ENCODE data around the gene SMPD1.

SMPD1 gene

DNA sequence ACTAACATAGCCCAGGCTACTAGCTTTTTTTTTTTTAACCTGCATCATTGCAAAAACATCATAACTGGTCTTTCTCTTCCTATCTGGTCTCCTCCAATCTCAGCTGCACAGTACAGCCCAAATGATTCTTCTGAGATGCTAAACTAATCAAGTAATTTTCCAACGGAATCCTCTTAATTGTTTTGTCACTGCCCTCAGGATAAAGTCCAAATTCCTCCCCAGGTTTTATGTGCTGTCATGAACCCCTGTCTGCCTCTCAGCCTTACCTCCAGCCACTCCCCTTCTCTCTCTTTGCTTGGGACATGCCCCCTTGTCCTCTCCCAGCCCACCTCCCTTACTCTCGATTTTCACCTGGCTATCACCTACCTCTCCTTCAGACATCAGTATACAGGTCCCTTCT is 16.1 kb downstream of the SMPD1 start:
- no peak for DNase-seq (ENCODE audit: low spot score in 2 of 2)
- Mint-ChIP-seq H3K4me1 (peaks cover 59% of the 10 kb centered on the region), H3K27me3 (no peaks in the 10 kb centered on the region), H3K4me3 (peak overlapping the region; percentile 29), H3K27ac (ENCODE audit: low read depth) (peak overlapping the region; percentile 54), H3K9me3 (no peaks in the 10 kb centered on the region), H3K36me3 (ENCODE audit: insufficient read depth) (peaks cover 21% of the 10 kb centered on the region)
- ATAC-seq (replicated peaks; ENCODE audit: extremely low read depth, poor library complexity, severe bottlenecking), result no peak

DNA sequence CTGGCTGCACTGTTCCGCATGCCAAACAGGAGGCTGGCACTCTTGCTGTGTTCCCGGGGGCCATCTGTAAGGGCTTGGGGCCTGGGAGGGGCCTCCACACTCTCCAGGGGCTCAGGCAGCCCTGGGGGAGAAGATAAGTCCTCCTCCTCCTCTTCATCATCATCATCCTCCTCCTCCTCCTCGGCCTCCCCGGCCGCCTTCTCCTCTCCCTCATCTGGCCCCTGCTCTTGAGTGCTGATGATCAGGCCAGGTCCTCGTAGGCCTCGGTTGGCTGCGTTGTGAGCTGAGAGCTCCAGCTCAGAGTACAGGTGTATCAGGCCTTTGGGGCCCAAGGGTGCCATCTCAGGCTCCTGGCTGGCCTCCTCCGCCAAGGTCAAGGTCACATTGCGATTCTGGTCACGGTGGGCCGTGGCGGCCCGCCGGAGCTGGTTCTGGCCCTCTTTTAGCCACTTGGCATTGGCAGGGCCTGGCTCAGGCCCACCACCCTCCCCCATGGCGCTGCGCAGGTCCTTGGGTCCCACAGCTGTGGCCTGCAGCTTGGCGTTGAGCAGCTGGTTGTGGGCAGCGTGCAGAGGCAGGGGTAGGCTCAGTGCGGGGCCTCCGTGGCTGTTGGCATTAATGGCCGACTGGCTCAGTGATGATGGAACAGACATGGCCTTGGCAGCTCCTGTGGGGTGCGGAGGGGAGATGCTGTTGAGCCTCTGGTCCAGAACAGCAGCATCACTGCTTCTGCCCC is 20.6 kb downstream of the SMPD1 start:
- no peaks in the 10 kb centered on the region for H3K27me3 Mint-ChIP-seq
- peaks cover 32% of the 10 kb centered on the region for H3K4me1 Mint-ChIP-seq
- H3K4me3 Mint-ChIP-seq, result no peak overlapping the region
- ATAC-seq (replicated peaks; ENCODE audit: extremely low read depth, poor library complexity, severe bottlenecking) (no peak), DNase-seq (ENCODE audit: low spot score in 2 of 2) (no peak)
- H3K36me3 Mint-ChIP-seq (ENCODE audit: insufficient read depth), result peaks cover 12% of the 10 kb centered on the region
- H3K9me3 Mint-ChIP-seq, result no peaks in the 10 kb centered on the region
- H3K27ac Mint-ChIP-seq (ENCODE audit: low read depth), result no peak overlapping the region

DNA sequence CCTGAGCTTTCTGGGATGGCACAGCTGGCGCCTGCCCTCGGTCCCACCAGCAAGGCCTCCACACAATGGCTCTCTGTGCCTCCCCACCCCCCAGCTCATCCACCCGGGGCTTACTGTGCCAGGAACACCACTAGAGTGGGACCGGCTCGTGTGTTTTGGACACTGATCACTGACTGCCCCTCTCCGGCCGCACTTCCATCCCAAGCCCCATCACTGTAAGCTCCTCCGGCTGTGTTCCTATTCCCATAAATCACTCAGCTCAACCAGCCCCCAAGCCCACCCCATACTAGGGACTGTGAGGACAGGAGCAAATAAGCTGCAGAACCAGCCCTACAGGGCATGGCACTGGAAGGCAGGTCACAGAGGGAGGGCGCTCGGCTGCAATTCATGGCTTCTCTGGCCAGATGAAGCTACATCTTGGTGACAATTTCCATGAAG is 21.3 kb downstream of the SMPD1 start:
- DNase-seq (ENCODE audit: low spot score in 2 of 2) (no peak), ATAC-seq (replicated peaks; ENCODE audit: extremely low read depth, poor library complexity, severe bottlenecking) (no peak)
- H3K36me3 Mint-ChIP-seq (ENCODE audit: insufficient read depth), result peaks cover 12% of the 10 kb centered on the region
- H3K4me3 Mint-ChIP-seq, result no peak overlapping the region
- no peaks in the 10 kb centered on the region for H3K9me3 Mint-ChIP-seq
- no peaks in the 10 kb centered on the region for H3K27me3 Mint-ChIP-seq
- peaks cover 25% of the 10 kb centered on the region for H3K4me1 Mint-ChIP-seq
- no peak overlapping the region for H3K27ac Mint-ChIP-seq (ENCODE audit: low read depth)

DNA sequence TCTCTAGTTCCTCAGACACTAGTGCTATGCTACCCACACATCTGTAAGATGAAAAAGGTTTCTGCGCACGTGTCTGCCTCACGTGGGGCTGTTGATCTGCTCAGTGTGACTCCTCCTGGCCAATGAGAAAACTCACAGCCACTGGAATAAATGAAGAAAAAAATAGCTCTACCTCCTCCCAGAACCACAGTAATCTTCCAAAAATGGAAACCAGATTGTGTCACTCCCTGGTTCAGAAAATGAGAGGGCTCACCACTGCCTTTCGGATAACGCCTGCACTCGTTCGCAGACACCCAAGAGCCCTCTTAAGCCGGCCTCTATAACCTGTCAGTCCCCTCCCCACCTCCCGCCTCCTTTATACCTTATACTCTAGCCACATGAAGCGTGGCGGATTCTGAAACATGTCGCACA is 23.5 kb downstream of the SMPD1 start:
- Mint-ChIP-seq H3K9me3 (no peaks in the 10 kb centered on the region), H3K4me1 (peaks cover 10% of the 10 kb centered on the region), H3K4me3 (no peak overlapping the region), H3K36me3 (ENCODE audit: insufficient read depth) (peaks cover 4% of the 10 kb centered on the region), H3K27ac (ENCODE audit: low read depth) (no peak overlapping the region), H3K27me3 (no peaks in the 10 kb centered on the region)
- ATAC-seq (replicated peaks; ENCODE audit: extremely low read depth, poor library complexity, severe bottlenecking) (peak; percentile 48), DNase-seq (ENCODE audit: low spot score in 2 of 2) (no peak)

DNA sequence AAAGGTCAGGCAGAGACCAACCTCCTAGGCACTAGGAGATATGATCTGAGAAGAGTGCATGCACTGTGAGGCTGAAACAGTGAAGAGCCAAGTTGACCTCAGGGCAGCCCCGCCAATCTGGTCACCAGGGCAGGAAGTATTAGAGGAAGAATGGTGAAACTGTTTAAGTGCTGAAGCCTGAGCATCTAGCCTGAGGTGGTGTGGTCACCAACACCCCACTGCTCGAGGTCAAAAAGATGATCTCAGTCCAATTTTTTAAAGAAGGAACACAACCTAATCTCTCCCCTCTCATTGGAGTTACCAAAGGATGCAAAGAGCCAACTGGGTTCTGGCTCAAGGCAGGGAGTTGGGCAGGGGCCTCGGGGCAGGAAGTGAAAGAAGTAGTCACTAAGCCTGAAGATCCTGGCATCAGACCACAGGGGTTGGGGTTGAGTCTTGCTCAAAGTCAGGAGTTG is 24.6 kb downstream of the SMPD1 start:
- DNase-seq (ENCODE audit: low spot score in 2 of 2), result no peak
- Mint-ChIP-seq H3K27ac (ENCODE audit: low read depth) (no peak overlapping the region), H3K4me3 (no peak overlapping the region), H3K4me1 (peaks cover 15% of the 10 kb centered on the region), H3K27me3 (no peaks in the 10 kb centered on the region), H3K9me3 (no peaks in the 10 kb centered on the region), H3K36me3 (ENCODE audit: insufficient read depth) (peaks cover 2% of the 10 kb centered on the region)
- no peak for ATAC-seq (replicated peaks; ENCODE audit: extremely low read depth, poor library complexity, severe bottlenecking)

DNA sequence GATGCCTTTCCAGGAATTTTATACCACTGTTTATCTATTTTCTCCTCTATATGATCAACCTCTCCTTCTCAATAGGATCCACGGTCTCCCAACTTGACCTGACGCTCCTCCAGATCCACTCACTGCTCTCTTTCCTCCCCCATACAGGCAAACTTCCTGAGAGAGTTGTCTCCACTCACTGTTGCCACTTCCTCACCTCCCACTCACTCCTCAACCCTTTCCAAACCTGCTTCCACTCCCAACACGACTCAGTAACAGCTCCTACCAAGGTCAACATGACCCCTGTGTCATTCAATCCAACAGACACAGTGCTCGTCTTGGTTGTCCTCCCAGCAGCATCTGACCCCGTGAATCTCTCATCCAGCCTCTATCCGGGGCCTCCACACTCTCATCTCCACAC is 25.5 kb downstream of the SMPD1 start:
- H3K27ac Mint-ChIP-seq (ENCODE audit: low read depth), result no peak overlapping the region
- peaks cover 2% of the 10 kb centered on the region for H3K27me3 Mint-ChIP-seq
- no peak for DNase-seq (ENCODE audit: low spot score in 2 of 2)
- no peaks in the 10 kb centered on the region for H3K36me3 Mint-ChIP-seq (ENCODE audit: insufficient read depth)
- ATAC-seq (replicated peaks; ENCODE audit: extremely low read depth, poor library complexity, severe bottlenecking), result no peak
- no peak overlapping the region for H3K4me3 Mint-ChIP-seq
- H3K4me1 Mint-ChIP-seq, result peaks cover 15% of the 10 kb centered on the region
- no peaks in the 10 kb centered on the region for H3K9me3 Mint-ChIP-seq

DNA sequence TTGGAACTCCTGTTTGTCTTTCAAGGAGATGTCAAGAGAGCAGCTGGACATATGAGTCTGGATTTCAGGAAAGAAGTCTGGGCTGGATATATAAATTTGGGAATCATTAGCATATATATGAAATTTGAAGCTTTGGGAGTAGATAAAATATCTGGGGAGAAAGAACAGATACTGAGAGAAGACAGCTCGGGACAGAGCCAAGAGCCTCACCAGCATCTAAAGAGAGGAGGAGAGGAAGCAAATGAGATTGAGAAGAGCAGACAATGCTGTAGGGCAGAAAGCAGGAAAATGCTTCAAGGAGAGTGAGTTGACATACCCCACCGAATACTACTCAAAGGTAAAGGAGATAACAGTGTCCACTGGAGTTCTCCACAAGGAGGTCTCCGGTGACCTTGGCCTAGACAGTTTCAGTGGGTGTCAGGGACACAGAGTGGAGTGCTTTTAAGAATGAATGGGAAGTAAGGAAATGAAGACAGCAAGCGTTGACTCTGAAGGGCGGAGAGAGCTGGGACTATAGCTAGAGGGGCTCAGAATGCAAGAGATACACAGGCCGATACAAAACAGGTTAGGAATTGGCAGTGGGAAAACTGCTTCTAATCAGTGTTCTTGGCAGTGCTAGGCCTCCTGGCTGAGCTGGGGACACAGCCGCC is 27.8 kb downstream of the SMPD1 start:
- peaks cover 22% of the 10 kb centered on the region for H3K27me3 Mint-ChIP-seq
- no peaks in the 10 kb centered on the region for H3K9me3 Mint-ChIP-seq
- no peak for DNase-seq (ENCODE audit: low spot score in 2 of 2)
- ATAC-seq (replicated peaks; ENCODE audit: extremely low read depth, poor library complexity, severe bottlenecking), result no peak
- no peak overlapping the region for H3K4me3 Mint-ChIP-seq
- H3K27ac Mint-ChIP-seq (ENCODE audit: low read depth), result no peak overlapping the region
- no peaks in the 10 kb centered on the region for H3K36me3 Mint-ChIP-seq (ENCODE audit: insufficient read depth)
- peaks cover 8% of the 10 kb centered on the region for H3K4me1 Mint-ChIP-seq

DNA sequence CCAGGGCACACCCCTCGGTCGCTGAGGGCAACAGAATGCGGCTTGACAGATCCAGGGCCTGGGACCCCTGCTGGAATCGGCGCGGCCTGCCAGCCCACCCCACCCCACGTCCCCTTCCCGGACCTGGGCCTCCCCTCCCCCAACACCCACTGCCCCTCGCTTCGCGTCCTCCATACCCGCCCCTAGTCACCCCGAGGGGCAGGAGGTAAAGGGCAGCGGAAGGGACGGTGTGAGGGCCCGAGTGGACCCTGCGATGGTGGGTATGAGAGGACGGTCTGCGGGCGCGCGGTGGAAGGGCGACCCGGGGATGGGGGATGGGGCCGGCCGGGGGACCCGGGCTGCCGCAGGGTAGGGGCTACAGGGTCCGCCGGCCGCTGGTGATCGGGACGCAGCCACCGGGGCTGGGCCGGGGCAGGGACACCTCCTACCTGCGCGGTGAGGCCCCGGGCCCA is 28.3 kb downstream of the SMPD1 start:
- Mint-ChIP-seq H3K4me1 (peaks cover 5% of the 10 kb centered on the region), H3K4me3 (no peak overlapping the region), H3K27ac (ENCODE audit: low read depth) (no peak overlapping the region), H3K36me3 (ENCODE audit: insufficient read depth) (no peaks in the 10 kb centered on the region), H3K27me3 (peaks cover 27% of the 10 kb centered on the region), H3K9me3 (no peaks in the 10 kb centered on the region)
- peak; percentile 21 for ATAC-seq (replicated peaks; ENCODE audit: extremely low read depth, poor library complexity, severe bottlenecking)
- no peak for DNase-seq (ENCODE audit: low spot score in 2 of 2)

DNA sequence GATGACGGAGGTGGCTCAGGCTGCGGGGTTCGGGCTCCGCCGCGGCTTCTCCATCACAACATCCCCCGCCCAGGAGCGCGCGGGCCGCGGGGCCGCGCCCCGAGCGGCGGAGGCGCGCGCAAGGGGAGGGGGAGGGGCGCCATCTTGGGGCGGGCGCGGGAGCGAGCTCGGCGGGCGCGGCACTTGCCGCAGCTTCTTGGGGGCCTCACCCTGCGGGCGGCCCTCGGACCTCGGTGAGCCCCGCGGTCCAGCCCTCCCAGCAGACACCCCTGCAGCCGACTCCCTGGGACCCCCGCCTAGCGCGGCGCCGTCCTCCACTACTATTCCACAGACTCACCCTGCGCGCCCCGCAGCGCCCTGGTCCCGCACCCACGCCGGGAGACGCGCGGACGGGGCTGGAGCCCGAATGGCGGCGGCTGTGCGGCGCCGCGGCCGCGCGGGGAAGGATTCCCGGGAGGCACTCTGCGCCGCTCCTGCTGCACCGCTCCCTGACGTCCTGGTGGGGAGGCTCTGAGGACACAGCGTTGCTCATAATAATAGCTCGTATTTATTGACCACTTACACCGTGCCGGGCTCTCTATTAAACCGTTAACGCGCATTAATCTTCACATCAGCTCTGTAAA is 28.8 kb downstream of the SMPD1 start, which contains the start of gene APBB1:
Gene APBB1, minus strand, starts transcription at position 86 of the 623 bp plus-strand sequence. CDS start 7,747 bp downstream, outside the sequence.
- H3K4me3 Mint-ChIP-seq, result no peak within 1 kb of the TSS
- peak; percentile 79 for ATAC-seq (replicated peaks; ENCODE audit: extremely low read depth, poor library complexity, severe bottlenecking)
- DNase-seq (ENCODE audit: low spot score in 2 of 2), result peak; percentile 51 to 57
- H3K9me3 Mint-ChIP-seq, result no peaks in the 10 kb centered on the region
- no peaks in the 10 kb centered on the region for H3K36me3 Mint-ChIP-seq (ENCODE audit: insufficient read depth)
- peak within 1 kb of the TSS; percentile 39 for H3K27ac Mint-ChIP-seq (ENCODE audit: low read depth)
- peaks cover 5% of the 10 kb centered on the region for H3K4me1 Mint-ChIP-seq
- H3K27me3 Mint-ChIP-seq, result peaks cover 33% of the 10 kb centered on the region

DNA sequence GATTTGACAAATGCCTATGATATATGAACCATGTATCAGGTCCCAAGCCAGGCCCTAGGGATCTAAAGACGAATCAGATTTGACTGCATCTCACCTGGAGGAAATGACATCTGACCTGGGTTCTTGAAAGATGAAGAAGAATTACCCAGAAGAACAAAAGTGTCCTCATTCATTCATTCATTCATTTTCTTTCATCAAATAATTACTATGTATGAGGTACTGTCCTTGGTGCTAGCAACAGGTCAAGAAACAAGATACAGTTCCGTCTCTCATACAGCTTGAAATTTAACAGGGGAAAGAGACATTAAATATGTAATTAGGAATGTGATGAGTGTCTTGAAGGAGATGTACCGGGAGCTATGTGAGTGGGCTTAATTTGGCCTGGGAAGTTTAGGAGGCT is 30.4 kb downstream of the SMPD1 start:
- ATAC-seq (replicated peaks; ENCODE audit: extremely low read depth, poor library complexity, severe bottlenecking) (no peak), DNase-seq (ENCODE audit: low spot score in 2 of 2) (no peak)
- Mint-ChIP-seq H3K9me3 (no peaks in the 10 kb centered on the region), H3K27ac (ENCODE audit: low read depth) (no peak overlapping the region), H3K4me3 (no peak overlapping the region), H3K36me3 (ENCODE audit: insufficient read depth) (no peaks in the 10 kb centered on the region), H3K4me1 (peaks cover 5% of the 10 kb centered on the region), H3K27me3 (peaks cover 38% of the 10 kb centered on the region)

DNA sequence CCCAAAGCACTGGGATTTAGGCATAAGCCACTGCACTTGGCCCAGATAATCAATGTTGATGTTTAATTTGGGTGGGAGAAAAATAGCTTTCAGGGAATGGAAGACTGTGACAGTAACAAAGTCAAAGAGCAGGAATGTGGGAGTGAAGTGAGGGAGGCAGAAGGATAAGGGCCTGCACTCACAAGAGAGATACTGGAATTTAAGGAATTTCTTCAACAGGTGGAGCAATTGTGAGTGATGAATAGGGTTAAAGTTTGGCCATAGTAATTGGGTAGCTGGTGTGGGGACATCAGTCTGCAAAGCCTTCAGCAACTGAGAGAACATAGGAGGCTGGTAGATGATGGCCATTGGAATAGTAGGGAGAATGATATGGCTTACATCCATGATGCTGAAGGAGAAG is 37.2 kb downstream of the SMPD1 start:
- no peaks in the 10 kb centered on the region for H3K36me3 Mint-ChIP-seq (ENCODE audit: insufficient read depth)
- no peak overlapping the region for H3K27ac Mint-ChIP-seq (ENCODE audit: low read depth)
- H3K27me3 Mint-ChIP-seq, result peaks cover 21% of the 10 kb centered on the region

DNA sequence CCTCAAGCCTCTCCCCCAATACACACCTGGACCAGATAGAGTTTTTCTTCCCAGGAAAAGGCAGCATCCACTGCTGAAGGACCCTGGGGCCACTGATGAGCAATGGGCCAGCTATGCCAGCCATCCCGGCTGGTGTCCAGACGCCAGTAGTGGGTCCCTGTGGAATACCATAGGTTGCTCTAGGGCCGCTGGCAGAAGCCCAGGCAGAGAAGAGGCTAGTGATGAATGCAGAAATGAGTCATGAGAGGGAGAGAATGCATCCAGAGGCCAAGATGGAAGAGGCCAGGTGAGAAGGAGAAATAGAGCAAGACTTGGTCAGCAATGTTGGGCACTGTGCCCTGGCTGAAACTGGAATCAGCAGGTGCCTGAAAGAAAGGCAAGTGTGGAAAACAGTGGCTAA is 41.6 kb downstream of the SMPD1 start:
- ATAC-seq (replicated peaks; ENCODE audit: extremely low read depth, poor library complexity, severe bottlenecking) (no peak), DNase-seq (ENCODE audit: low spot score in 2 of 2) (no peak)
- no peaks in the 10 kb centered on the region for H3K27me3 Mint-ChIP-seq
- no peaks in the 10 kb centered on the region for H3K4me1 Mint-ChIP-seq
- H3K9me3 Mint-ChIP-seq, result no peaks in the 10 kb centered on the region
- no peak overlapping the region for H3K27ac Mint-ChIP-seq (ENCODE audit: low read depth)
- no peak overlapping the region for H3K4me3 Mint-ChIP-seq
- no peaks in the 10 kb centered on the region for H3K36me3 Mint-ChIP-seq (ENCODE audit: insufficient read depth)

More for the DNA sequence above, 37.2 kb downstream of the SMPD1 start:
- ATAC-seq (replicated peaks; ENCODE audit: extremely low read depth, poor library complexity, severe bottlenecking), result no peak
- no peaks in the 10 kb centered on the region for H3K4me1 Mint-ChIP-seq
- DNase-seq (ENCODE audit: low spot score in 2 of 2), result no peak
- H3K9me3 Mint-ChIP-seq, result no peaks in the 10 kb centered on the region
- no peak overlapping the region for H3K4me3 Mint-ChIP-seq

All from central memory CD8-positive, alpha-beta T cell (primary cell).